ENCODE measurements around the gene IGSF10. TPM values are rescaled to one million over a fixed set of nuclear protein-coding genes. Genes with fewer than 3 reads are reported as not detected.

The IGSF10 gene
- total and polyA plus RNA-seq, 2 of the 8 experiments (the other 6 are each of a cell fraction or from before 2014, with no cell fraction given) = 0.59 to 0.95 TPM

GRCh38 chr3:151428386-151428785 lies 32.5 kb downstream of the IGSF10 start:
- Histone ChIP-seq H4K91ac (replicated peaks; ENCODE audit: insufficient read length, low read length) (no peak overlapping the region), H2AFZ (ENCODE audit: low read length) (no peak overlapping the region), H3K79me2 (ENCODE audit: control insufficient read depth in 1 of 2, insufficient read depth in 2 of 2, low read length in 2 of 2) (no peaks in the 10 kb centered on the region), H2AK5ac (ENCODE audit: low read depth, low read length) (no peak overlapping the region), H3K79me1 (ENCODE audit: low read depth, low read length) (no peaks in the 10 kb centered on the region; the same call in 1 of the 2 replicates), H3K4me2 (ENCODE audit: insufficient read depth in 1 of 2, low read depth in 2 of 2, low read length in 2 of 2) (no peak overlapping the region), H3K36me3 (ENCODE audit: control insufficient read depth in 2 of 4, insufficient read depth in 4 of 4, low read length in 3 of 4) (peaks cover 0 to 5% (median 2%) of the 10 kb centered on the region in 4 experiments; a peak in 4 of 8 replicates), H4K8ac (ENCODE audit: extremely low read depth, insufficient read depth, low read length) (no peak overlapping the region), H3K9me3 (ENCODE audit: insufficient read depth in 2 of 2, low read depth in 1 of 2, low read length in 1 of 2) (no peaks in the 10 kb centered on the region), H3K18ac (ENCODE audit: extremely low read depth, low read length) (no peak overlapping the region), H3K23ac (ENCODE audit: insufficient read length) (no peak overlapping the region), H3K9ac (replicated peaks in 1 of 4; ENCODE audit: extremely low read depth in 1 of 4, low read depth in 3 of 4, low read length in 3 of 4) (no peak overlapping the region), H4K20me1 (replicated peaks in 1 of 2; ENCODE audit: control insufficient read depth in 1 of 2, insufficient read depth in 2 of 2, low read length in 2 of 2) (no peaks in the 10 kb centered on the region), H3K4me1 (replicated peaks in 1 of 4; ENCODE audit: control insufficient read depth in 3 of 4, insufficient read depth in 4 of 4, low read length in 3 of 4) (peaks cover 0 to 11% (median 10%) of the 10 kb centered on the region in 4 experiments; a peak in 4 of 7 replicates), H3K4ac (replicated peaks; ENCODE audit: insufficient read length, low read depth, low read length) (no peak overlapping the region), H3K14ac (ENCODE audit: insufficient read length) (no peak overlapping the region), H2BK12ac (ENCODE audit: low read depth, low read length) (no peak overlapping the region), H4K5ac (ENCODE audit: insufficient read length, low read depth, low read length) (no peak overlapping the region), H3K27me3 (replicated peaks in 1 of 4; ENCODE audit: control insufficient read depth in 3 of 4, extremely low read depth in 1 of 4, insufficient read depth in 3 of 4, low read length in 3 of 4) (no peaks in the 10 kb centered on the region), H2BK20ac (ENCODE audit: low read length) (no peak overlapping the region), H3K27ac (ENCODE audit: low read depth, low read length) (no peak overlapping the region), H3K23me2 (ENCODE audit: low read depth, low read length) (no peaks in the 10 kb centered on the region), H2BK5ac (ENCODE audit: low read depth, low read length) (no peak overlapping the region), H2BK120ac (replicated peaks; ENCODE audit: low read depth, low read length) (no peak overlapping the region), H3K56ac (replicated peaks; ENCODE audit: insufficient read length, low read depth, low read length) (no peak overlapping the region), H2BK15ac (ENCODE audit: low read length) (no peak overlapping the region), H3K4me3 (ENCODE audit: extremely low read depth in 1 of 4, insufficient read depth in 2 of 4, low read depth in 3 of 4, low read length in 4 of 4) (no peak overlapping the region)
- ChIA-PET CTCF (ENCODE audit: partially characterized antibody) (interaction anchor here (1.0 to 8.4 kb wide), 6 partner anchors 11 to 411 kb away, joined by 3 to 48 read pairs (median 4); no protein-coding TSS in a partner anchor), POLR2A (ENCODE audit: partially characterized antibody) (no interaction called here)
- WGBS, 2 experiments (ENCODE audit: extremely low coverage in 1 of 2, insufficient coverage in 1 of 2, insufficient read length in 1 of 2, insufficient replicate concordance in 2 of 2, low coverage in 1 of 2, low lambda C conversion rate in 2 of 2, missing lambda C conversion rate in 1 of 2) = 73% methylated on average over 2 of the region's 2 CpGs; no CpG with 5 or more reads in 1 of the 2 experiments
- no peak for FAIRE-seq
- DNase-seq (ENCODE audit: low read depth in 1 of 2, low spot score in 2 of 2) = no peak
- TF ChIP-seq NRF1 (IDR thresholded peaks at IDR 0.05; ENCODE audit: low read depth, low read length) = no peak
- TF ChIP-seq TEAD4 (IDR thresholded peaks at IDR 0.05; ENCODE audit: low read depth, low read length) = no peak
- TF ChIP-seq, protein P1, sequence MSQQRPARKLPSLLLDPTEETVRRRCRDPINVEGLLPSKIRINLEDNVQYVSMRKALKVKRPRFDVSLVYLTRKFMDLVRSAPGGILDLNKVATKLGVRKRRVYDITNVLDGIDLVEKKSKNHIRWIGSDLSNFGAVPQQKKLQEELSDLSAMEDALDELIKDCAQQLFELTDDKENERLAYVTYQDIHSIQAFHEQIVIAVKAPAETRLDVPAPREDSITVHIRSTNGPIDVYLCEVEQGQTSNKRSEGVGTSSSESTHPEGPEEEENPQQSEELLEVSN (IDR thresholded peaks at IDR 0.05) = no peak
- TF ChIP-seq CBX8 (IDR thresholded peaks at IDR 0.05; ENCODE audit: borderline replicate concordance, low read depth, low read length) = no peak
- TF ChIP-seq POLR2AphosphoS5 (IDR thresholded peaks at IDR 0.05; ENCODE audit: low read depth, low read length) = no peak
- TF ChIP-seq SIRT6 (IDR thresholded peaks at IDR 0.05; ENCODE audit: low read length) = no peak
- TF ChIP-seq SAP30 (IDR thresholded peaks at IDR 0.05; ENCODE audit: insufficient read depth, insufficient replicate concordance, low read length) = no peak
- no peak for TF ChIP-seq RXRA (IDR thresholded peaks at IDR 0.05; ENCODE audit: insufficient read depth, low read depth, low read length)
- TF ChIP-seq CBX5 (IDR thresholded peaks at IDR 0.05; ENCODE audit: low read depth, low read length) = no peak
- no peak for TF ChIP-seq SIX5 (IDR thresholded peaks at IDR 0.05; ENCODE audit: low read depth, low read length)
- no peak for TF ChIP-seq CREB1 (IDR thresholded peaks at IDR 0.05)
- TF ChIP-seq RAD21 (IDR thresholded peaks at IDR 0.05 in 1 of 2, conservative IDR thresholded peaks at IDR 0.05 in 1 of 2; ENCODE audit: low read depth in 2 of 2, low read length in 2 of 2) = no peak
- no peak for TF ChIP-seq EZH2 (IDR thresholded peaks at IDR 0.05; ENCODE audit: low read depth, low read length, severe bottlenecking)
- TF ChIP-seq RBBP5 (IDR thresholded peaks at IDR 0.05; ENCODE audit: borderline replicate concordance, low read depth, low read length) = no peak
